Gastrocnemius medialis (tissue), 4 donors: Measurements from ENCODE around the gene MMP25. TPM values are rescaled to one million over a fixed set of nuclear protein-coding genes. Genes with fewer than 3 reads are reported as not detected.

Experiments
- ATAC-seq, 2 donors: fragments of 150-250 bp; one replicate each; pipeline ENCODE4 v1.9.1; 2016
- DNase-seq, 2 donors: peaks; one replicate each; pipeline ENCODE4 v3.0.0-alpha.2; 2019
- H3K27ac ChIP-seq, 4 donors: fragments of 200-600 bp; sonication (generic); 1 replicate in 1 of 4; 2 replicates in 3 of 4; pipeline ENCODE4 v1.5.1; 2016 to 2018; ENCODE audit warnings: mild to moderate bottlenecking in 2 of 4, moderate library complexity in 1 of 4
- H3K27me3 ChIP-seq, 3 donors: fragments of 200-600 bp; sonication (generic) in 2 of 3; 1 replicate in 1 of 3; 2 replicates in 2 of 3; pipeline versions ENCODE4 v1.5.1 to v1.6.0; 2016 to 2019; ENCODE audit warnings: mild to moderate bottlenecking in 1 of 3, moderate library complexity in 1 of 3
- H3K36me3 ChIP-seq, 2 donors: fragments of 200-600 bp; sonication (generic) in 1 of 2; one replicate each; pipeline ENCODE4 v1.5.1; 2017 to 2018
- H3K4me1 ChIP-seq, 2 donors: fragments of 200-600 bp; sonication (generic) in 1 of 2; one replicate each; pipeline ENCODE4 v1.5.1; 2016 to 2017; ENCODE audit warnings: mild to moderate bottlenecking in 2 of 2
- H3K4me3 ChIP-seq, 4 donors: fragments of 200-600 bp; sonication (generic) in 3 of 4; 1 replicate in 1 of 4; 2 replicates in 3 of 4; pipeline ENCODE4 v1.5.1; 2016 to 2019; ENCODE audit warnings: mild to moderate bottlenecking in 2 of 4
- H3K9me3 ChIP-seq, 3 donors: fragments of 200-600 bp; sonication (generic) in 2 of 3; 1 replicate in 1 of 3; 2 replicates in 2 of 3; pipeline ENCODE4 v1.5.1; 2016 to 2019
- POLR2A ChIP-seq, 2 donors: fragments of 450-650 bp; IDR thresholded peaks; one replicate each; pipeline ENCODE4 v1.6.1; 2017; ENCODE audit warnings: antibody characterized with exemption in 2 of 2, mild to moderate bottlenecking in 2 of 2, moderate library complexity in 2 of 2
- in situ Hi-C, 4 donors: fragments of 200-750 bp; cut with MboI; loops; one replicate each; pipeline versions ENCODE4 v1.15.0 to v1.8.0; 2017; ENCODE audit warnings: low sequenced_read_pairs in 4 of 4
- intact Hi-C: fragments of 100-400 bp; cut with DNase I; formaldehyde crosslinking; loops from one replicate; pipeline ENCODE4 v1.15.1; 2023; ENCODE audit warnings: low total_unique reads
- total RNA-seq, 4 donors: library from RNA; depleted of rRNA; stranded (reverse); fragments of >200 nt; gene quantifications; one replicate each; pipeline versions ENCODE4 v1.1.0 to v1.2.3, GENCODE V29; 2016
- TF ChIP-seq, protein P1 (sequence below), 5 experiments: fragments of 450-650 bp in 3 of 5; fragments of 200-600 bp in 2 of 5; sonication (generic) in 2 of 5; IDR thresholded peaks in 4 of 5; conservative IDR thresholded peaks in 1 of 5; 1 replicate in 4 of 5; 2 replicates in 1 of 5; pipeline ENCODE4 v1.5.1; 2016 to 2019; ENCODE audit warnings: antibody characterized with exemption in 5 of 5, mild to moderate bottlenecking in 3 of 5, moderate library complexity in 3 of 5

Gene MMP25
- total RNA-seq, 4 donors from 2014 or later, result 0.15 to 0.75 (median 0.58) TPM; not detected in 1

DNA sequence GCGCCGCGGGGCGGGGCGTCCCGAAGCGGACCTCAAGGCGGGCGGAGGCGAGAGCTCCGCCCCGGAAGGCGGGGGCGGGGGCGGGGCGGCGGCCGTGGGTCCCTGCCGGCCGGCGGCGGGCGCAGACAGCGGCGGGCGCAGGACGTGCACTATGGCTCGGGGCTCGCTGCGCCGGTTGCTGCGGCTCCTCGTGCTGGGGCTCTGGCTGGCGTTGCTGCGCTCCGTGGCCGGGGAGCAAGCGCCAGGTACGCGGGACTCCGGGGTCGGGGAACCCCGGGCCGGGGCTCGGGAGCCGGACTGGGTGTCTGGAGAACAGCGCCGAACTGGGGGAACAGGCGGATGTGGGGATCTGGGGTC is 26.1 kb upstream of the MMP25 start, which contains the start of gene TNFRSF12A:
TNFRSF12A (plus strand) TSS at position 122 of the 357 bp plus-strand sequence; CDS start at position 152, 30 bp downstream.
- Histone ChIP-seq H3K4me3 (peak within 1 kb of the TSS; percentile 48 to 99 (median 76)), H3K36me3 (no peaks in the 10 kb centered on the region), H3K9me3 (no peaks in the 10 kb centered on the region), H3K27me3 (peaks cover 13 to 25% (median 15%) of the 10 kb centered on the region in 3 donors), H3K27ac (peak within 1 kb of the TSS; percentile 96 to 100 (median 98)), H3K4me1 (peaks cover 32 to 52% of the 10 kb centered on the region in 2 donors)
- in situ Hi-C loops, result no loop called here
- peak; percentile 11 to 19 for ATAC-seq
- TF ChIP-seq POLR2A (IDR thresholded peaks at IDR 0.05), result peak; percentile 91 to 95
- TF ChIP-seq, protein P1, sequence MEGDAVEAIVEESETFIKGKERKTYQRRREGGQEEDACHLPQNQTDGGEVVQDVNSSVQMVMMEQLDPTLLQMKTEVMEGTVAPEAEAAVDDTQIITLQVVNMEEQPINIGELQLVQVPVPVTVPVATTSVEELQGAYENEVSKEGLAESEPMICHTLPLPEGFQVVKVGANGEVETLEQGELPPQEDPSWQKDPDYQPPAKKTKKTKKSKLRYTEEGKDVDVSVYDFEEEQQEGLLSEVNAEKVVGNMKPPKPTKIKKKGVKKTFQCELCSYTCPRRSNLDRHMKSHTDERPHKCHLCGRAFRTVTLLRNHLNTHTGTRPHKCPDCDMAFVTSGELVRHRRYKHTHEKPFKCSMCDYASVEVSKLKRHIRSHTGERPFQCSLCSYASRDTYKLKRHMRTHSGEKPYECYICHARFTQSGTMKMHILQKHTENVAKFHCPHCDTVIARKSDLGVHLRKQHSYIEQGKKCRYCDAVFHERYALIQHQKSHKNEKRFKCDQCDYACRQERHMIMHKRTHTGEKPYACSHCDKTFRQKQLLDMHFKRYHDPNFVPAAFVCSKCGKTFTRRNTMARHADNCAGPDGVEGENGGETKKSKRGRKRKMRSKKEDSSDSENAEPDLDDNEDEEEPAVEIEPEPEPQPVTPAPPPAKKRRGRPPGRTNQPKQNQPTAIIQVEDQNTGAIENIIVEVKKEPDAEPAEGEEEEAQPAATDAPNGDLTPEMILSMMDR (IDR thresholded peaks at IDR 0.05 in 4 of 5, conservative IDR thresholded peaks at IDR 0.05 in 1 of 5), result peak in 1 of 5 experiments; percentile 22
- peak; percentile 39 to 67 for DNase-seq
- intact Hi-C loops, result loop anchor here (1.0 to 5.0 kb wide), 5 partner anchors 16 to 973 kb away; partner anchors contain the start of genes NTHL1, TSC2 and ZNF263

DNA sequence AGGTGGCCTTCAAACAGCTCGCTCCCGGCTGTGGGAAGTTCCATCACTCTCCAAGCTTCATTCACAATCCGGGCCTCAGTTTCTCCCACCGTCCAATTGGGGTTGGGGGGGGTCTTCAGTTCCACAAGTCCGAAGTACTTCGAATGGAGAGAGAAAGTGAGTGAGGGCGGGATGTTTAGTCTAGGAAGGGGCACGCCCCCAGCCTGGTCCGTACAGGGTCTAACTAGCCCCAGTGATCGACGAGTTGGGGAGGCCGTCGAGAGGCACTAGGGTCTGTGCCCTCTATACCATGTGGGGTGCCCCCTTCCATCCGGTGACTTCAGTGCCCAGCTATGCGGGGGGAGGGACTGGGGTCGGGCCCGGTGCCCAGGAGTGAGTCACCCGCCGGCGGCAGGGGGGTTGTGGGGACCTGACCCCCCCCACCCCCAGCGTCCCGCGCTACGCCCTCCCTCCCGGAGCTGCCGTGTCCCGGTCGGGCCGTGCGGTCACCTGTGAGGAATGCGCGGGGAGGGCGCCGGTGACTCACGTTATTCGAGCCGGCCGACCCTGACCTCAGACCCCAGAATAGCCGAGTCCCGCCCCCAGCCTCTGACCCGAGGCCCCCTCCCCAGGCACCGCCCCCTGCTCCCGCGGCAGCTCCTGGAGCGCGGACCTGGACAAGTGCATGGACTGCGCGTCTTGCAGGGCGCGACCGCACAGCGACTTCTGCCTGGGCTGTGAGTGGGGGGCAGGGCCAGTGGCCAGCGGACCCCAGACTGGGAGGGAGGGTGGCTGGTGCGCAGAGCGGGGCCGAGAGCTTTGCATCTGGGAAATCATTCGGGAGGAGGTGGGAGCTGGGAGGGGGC is 25.5 kb upstream of the MMP25 start:
- Histone ChIP-seq H3K27ac (peak overlapping the region; percentile 96 to 100 (median 98)), H3K4me1 (peaks cover 32 to 54% of the 10 kb centered on the region in 2 donors), H3K9me3 (no peaks in the 10 kb centered on the region), H3K4me3 (peak overlapping the region; percentile 48 to 99 (median 76)), H3K36me3 (peaks cover 0 to 4% of the 10 kb centered on the region in 2 donors), H3K27me3 (peaks cover 13 to 25% (median 15%) of the 10 kb centered on the region in 3 donors)
- TF ChIP-seq, protein P1 (IDR thresholded peaks at IDR 0.05 in 4 of 5, conservative IDR thresholded peaks at IDR 0.05 in 1 of 5), result no peak
- peak; percentile 9 to 56 for TF ChIP-seq POLR2A (IDR thresholded peaks at IDR 0.05)
- peak; percentile 28 to 37 for ATAC-seq
- DNase-seq, result peak; percentile 80 to 95
- intact Hi-C loops (loop anchor here (1.0 to 5.0 kb wide), 6 partner anchors 17 to 974 kb away; partner anchors contain the start of genes NTHL1, SRRM2, TSC2 and ZNF263), in situ Hi-C loops (no loop called here)

DNA sequence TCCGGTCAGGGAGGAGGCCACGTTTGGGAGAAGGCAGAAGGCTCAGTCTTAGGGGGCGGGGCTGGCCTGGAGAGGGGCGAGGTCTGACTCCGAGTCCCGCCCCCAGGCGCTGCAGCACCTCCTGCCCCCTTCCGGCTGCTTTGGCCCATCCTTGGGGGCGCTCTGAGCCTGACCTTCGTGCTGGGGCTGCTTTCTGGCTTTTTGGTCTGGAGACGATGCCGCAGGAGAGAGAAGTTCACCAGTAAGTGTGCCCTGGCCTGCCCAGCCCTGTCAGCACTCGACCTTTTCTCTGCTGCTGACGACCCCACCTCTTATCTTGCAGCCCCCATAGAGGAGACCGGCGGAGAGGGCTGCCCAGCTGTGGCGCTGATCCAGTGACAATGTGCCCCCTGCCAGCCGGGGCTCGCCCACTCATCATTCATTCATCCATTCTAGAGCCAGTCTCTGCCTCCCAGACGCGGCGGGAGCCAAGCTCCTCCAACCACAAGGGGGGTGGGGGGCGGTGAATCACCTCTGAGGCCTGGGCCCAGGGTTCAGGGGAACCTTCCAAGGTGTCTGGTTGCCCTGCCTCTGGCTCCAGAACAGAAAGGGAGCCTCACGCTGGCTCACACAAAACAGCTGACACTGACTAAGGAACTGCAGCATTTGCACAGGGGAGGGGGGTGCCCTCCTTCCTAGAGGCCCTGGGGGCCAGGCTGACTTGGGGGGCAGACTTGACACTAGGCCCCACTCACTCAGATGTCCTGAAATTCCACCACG is 24.7 kb upstream of the MMP25 start:
- Histone ChIP-seq H3K9me3 (no peaks in the 10 kb centered on the region), H3K27ac (peak overlapping the region; percentile 96 to 100 (median 98)), H3K36me3 (peaks cover 0 to 12% of the 10 kb centered on the region in 2 donors), H3K4me3 (peak overlapping the region; percentile 48 to 99 (median 76)), H3K4me1 (peaks cover 32 to 54% of the 10 kb centered on the region in 2 donors), H3K27me3 (peaks cover 13 to 25% (median 15%) of the 10 kb centered on the region in 3 donors)
- in situ Hi-C loops, result no loop called here
- TF ChIP-seq, protein P1 (IDR thresholded peaks at IDR 0.05 in 4 of 5, conservative IDR thresholded peaks at IDR 0.05 in 1 of 5), result peak in 4 of 5 experiments; percentile 30 to 51 (median 38)
- peak in 1 of 2 donors; percentile 48 for TF ChIP-seq POLR2A (IDR thresholded peaks at IDR 0.05)
- intact Hi-C loops, result loop anchor here (1.0 to 5.0 kb wide), 5 partner anchors 37 to 974 kb away; partner anchors contain the start of genes NTHL1, SRRM2, TSC2 and ZNF263
- ATAC-seq, result peak; percentile 49 to 61
- peak; percentile 87 to 95 for DNase-seq

DNA sequence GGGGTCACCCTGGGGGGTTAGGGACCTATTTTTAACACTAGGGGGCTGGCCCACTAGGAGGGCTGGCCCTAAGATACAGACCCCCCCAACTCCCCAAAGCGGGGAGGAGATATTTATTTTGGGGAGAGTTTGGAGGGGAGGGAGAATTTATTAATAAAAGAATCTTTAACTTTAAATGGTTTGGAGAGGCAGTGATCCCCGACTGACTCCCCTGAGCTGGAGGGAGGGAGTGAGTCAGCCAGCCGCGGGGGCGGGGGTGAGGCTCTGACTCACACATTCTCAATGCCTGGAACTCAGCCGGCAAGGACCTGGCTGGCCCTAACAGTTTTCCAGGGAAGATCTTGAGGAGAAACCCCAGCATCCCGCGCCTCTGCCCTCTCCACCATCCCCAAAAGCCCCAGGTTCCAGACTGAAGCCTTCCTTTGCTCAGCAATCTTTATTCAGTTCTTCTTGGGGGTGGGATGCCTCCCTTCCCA is 24.1 kb upstream of the MMP25 start:
- Histone ChIP-seq H3K4me3 (peak overlapping the region; percentile 48 to 99 (median 76)), H3K27ac (peak overlapping the region; percentile 96 to 100 (median 98)), H3K4me1 (peaks cover 32 to 54% of the 10 kb centered on the region in 2 donors), H3K36me3 (peaks cover 0 to 18% of the 10 kb centered on the region in 2 donors), H3K27me3 (peaks cover 13 to 21% (median 13%) of the 10 kb centered on the region in 3 donors), H3K9me3 (no peaks in the 10 kb centered on the region)
- in situ Hi-C loops (no loop called here), intact Hi-C loops (loop anchor here (2.0 to 5.0 kb wide), 3 partner anchors 109 to 975 kb away; partner anchors contain the start of genes NTHL1, TSC2 and ZNF263)
- peak; percentile 85 to 93 for DNase-seq
- TF ChIP-seq, protein P1 (IDR thresholded peaks at IDR 0.05 in 4 of 5, conservative IDR thresholded peaks at IDR 0.05 in 1 of 5), result peak in 1 of 5 experiments; percentile 29
- TF ChIP-seq POLR2A (IDR thresholded peaks at IDR 0.05), result peak; percentile 15 to 30
- peak; percentile 51 to 61 for ATAC-seq
